IPS-15b (cell line): ENCODE results near the gene SPATA13.

ENCODE experiments used
- H3K27me3 ChIP-seq: one replicate; pipeline ENCODE4 v1.6.1; 2013; ENCODE audit warnings: low read length; ENCODE audit not compliant: control insufficient read depth, insufficient read depth
- H3K36me3 ChIP-seq: one replicate; pipeline ENCODE4 v1.6.1; 2013; ENCODE audit warnings: low read length; ENCODE audit not compliant: control insufficient read depth, insufficient read depth
- H3K4me1 ChIP-seq: one replicate; pipeline ENCODE4 v1.6.1; 2013; ENCODE audit warnings: mild to moderate bottlenecking, low read length; ENCODE audit not compliant: control insufficient read depth, insufficient read depth
- H3K4me3 ChIP-seq: one replicate; pipeline ENCODE4 v1.5.1; 2013; ENCODE audit warnings: low read depth, low read length
- H3K9ac ChIP-seq: one replicate; pipeline ENCODE4 v1.6.1; 2013; ENCODE audit warnings: low read depth, mild to moderate bottlenecking, low read length
- H3K9me3 ChIP-seq: one replicate; pipeline ENCODE4 v1.6.1; 2013; ENCODE audit warnings: mild to moderate bottlenecking, low read length; ENCODE audit not compliant: control insufficient read depth, insufficient read depth

SPATA13 gene

DNA sequence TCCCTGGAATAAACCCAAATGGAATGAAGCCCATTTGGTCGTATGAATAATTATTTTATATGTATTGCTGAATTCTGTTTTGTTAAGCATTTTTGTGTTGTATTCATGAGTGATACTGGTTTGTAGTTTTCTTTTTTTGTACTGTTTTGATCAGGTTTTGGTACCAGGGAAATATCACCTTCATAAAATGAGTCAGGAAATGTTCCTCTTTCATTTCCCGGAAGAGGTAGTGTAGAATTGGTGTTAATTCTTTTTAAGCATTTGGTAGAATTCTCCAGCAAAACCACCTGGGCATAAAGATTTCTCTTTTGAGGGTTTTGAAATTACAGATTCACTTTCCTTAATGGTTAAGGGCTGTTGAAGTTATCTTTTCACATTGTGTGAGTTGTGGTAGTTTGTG lies 13.3 kb downstream of the SPATA13 start:
- H3K36me3 ChIP-seq: no peaks in the 10 kb centered on the region
- no peaks in the 10 kb centered on the region for H3K9me3 ChIP-seq
- no peaks in the 10 kb centered on the region for H3K27me3 ChIP-seq

DNA sequence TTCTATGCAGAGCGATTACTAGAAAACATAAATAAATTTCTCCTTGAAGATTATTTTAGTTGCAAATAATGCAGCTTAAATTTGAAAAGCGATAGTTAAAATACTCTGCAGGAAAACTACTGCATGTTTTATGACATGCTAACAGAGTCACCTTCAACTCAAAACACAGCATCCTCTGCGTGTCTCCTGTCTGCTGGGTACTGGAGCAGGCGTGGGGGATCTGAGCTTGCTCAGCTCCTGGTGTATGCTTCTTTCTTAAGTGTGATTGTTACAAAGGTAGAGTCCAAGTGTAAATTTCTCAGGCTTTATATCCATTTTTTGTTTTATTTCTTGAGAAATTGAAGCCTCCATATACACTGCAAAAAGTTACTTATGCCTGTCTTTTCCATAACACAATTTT lies 15.3 kb downstream of the SPATA13 start:
- Histone ChIP-seq H3K4me3 (no peak overlapping the region), H3K36me3 (no peaks in the 10 kb centered on the region), H3K4me1 (peaks cover 2% of the 10 kb centered on the region), H3K27me3 (no peaks in the 10 kb centered on the region), H3K9ac (no peak overlapping the region), H3K9me3 (no peaks in the 10 kb centered on the region)

More for the DNA sequence above, 13.3 kb downstream of the SPATA13 start:
- Histone ChIP-seq H3K9ac (no peak overlapping the region), H3K4me3 (no peak overlapping the region), H3K4me1 (no peaks in the 10 kb centered on the region)

GRCh38 chr13:24176351-24177101 lies 16.0 kb downstream of the SPATA13 start:
- Histone ChIP-seq H3K9me3 (no peaks in the 10 kb centered on the region), H3K27me3 (no peaks in the 10 kb centered on the region), H3K4me1 (peaks cover 2% of the 10 kb centered on the region), H3K9ac (no peak overlapping the region), H3K4me3 (no peak overlapping the region), H3K36me3 (no peaks in the 10 kb centered on the region)

GRCh38 chr13:24178847-24179485 lies 18.4 kb downstream of the SPATA13 start:
- no peaks in the 10 kb centered on the region for H3K9me3 ChIP-seq
- H3K4me3 ChIP-seq: no peak overlapping the region
- no peaks in the 10 kb centered on the region for H3K36me3 ChIP-seq
- peaks cover 2% of the 10 kb centered on the region for H3K4me1 ChIP-seq
- no peaks in the 10 kb centered on the region for H3K27me3 ChIP-seq
- H3K9ac ChIP-seq: no peak overlapping the region

DNA sequence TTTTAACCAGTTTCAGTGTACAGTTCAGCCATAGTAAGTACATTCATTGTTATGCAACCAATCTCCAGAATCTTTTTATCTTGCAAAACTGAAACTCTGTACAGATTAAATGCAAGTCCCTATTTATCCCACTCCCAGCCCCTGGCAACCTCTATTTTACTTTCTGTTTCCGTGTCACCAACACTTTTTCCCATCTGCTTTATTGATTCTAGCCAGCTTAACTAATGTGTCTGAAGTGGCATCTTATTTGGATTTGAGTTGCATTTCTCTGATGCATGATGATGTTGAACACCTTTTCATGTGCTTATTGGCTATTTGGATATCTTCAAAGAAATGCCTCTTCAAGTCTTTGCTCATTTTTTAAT lies 18.9 kb downstream of the SPATA13 start:
- Histone ChIP-seq H3K4me3 (no peak overlapping the region), H3K4me1 (peaks cover 2% of the 10 kb centered on the region), H3K27me3 (no peaks in the 10 kb centered on the region), H3K9me3 (no peaks in the 10 kb centered on the region), H3K36me3 (no peaks in the 10 kb centered on the region), H3K9ac (no peak overlapping the region)

DNA sequence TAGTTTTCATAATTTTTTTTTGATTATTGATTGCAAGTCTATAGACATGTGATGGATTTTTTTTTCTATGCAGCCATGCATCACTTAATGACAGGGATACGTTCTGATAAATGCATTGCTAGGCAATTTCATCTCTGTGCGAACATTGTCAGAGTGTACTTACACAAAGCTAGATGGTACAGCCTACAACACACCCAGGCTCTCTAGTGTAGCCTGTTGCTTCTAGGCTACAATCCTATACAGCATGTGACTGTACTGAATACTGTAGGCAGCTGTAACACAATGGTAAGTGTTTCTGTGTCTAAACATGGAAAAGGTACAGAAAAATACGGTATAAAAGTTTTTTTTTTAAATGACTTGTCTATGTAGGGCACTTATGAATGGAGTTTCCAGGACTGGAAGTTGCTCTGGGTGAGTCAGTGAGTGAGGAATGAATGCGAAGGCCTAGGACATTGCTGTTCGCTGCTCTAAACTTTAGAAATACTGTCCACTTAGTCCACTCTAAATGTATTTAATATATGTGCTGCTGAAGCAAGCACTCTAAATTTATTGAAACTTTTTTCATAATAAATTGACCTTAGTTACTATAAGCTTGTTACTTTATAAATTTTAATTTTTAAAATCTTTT lies 20.3 kb downstream of the SPATA13 start:
- Histone ChIP-seq H3K9ac (no peak overlapping the region), H3K36me3 (no peaks in the 10 kb centered on the region), H3K4me3 (no peak overlapping the region), H3K9me3 (no peaks in the 10 kb centered on the region), H3K4me1 (peaks cover 2% of the 10 kb centered on the region), H3K27me3 (no peaks in the 10 kb centered on the region)

DNA sequence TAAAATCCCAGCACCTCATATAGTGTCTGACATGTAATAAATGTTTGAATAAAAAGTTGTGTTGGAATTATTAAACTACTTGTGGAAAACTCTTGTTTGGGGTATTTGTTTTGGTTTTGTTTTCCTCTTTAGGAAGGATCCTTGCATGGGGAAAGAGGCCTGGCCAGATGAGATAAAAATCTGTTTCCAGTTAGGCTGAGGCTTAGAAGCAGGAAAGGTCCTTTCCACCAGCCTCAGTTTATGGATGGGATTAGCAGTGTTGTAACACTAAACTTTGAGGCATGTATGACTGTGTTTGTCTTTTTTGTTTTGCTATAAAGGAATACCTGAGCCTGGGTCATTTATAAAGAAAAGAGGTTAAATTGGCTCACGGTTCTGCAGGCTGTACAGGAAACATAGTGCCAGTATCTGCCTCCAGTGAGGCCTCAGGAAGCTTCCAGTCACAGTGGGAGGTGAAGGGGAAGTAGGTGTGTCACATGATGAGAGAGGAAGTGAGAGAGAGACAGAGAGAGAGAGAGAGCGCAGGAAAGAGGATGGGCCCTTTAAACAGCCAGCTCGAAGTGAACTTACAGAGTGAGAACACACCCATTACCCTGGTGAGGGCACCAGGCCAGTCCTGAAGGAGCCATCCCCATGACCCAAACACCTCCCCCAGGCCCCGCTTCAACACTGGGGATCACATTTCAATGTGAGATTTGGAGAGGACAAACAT lies 21.6 kb downstream of the SPATA13 start:
- Histone ChIP-seq H3K36me3 (no peaks in the 10 kb centered on the region), H3K27me3 (no peaks in the 10 kb centered on the region), H3K9me3 (no peaks in the 10 kb centered on the region), H3K4me3 (no peak overlapping the region), H3K4me1 (peaks cover 2% of the 10 kb centered on the region), H3K9ac (no peak overlapping the region)

- H3K4me1 ChIP-seq: peaks cover 2% of the 10 kb centered on the region
- H3K4me3 ChIP-seq: no peak overlapping the region
- H3K36me3 ChIP-seq: no peaks in the 10 kb centered on the region
- no peak overlapping the region for H3K9ac ChIP-seq
- H3K9me3 ChIP-seq: no peaks in the 10 kb centered on the region
- no peaks in the 10 kb centered on the region for H3K27me3 ChIP-seq
Measured at GRCh38 chr13:24182703-24183081, 22.2 kb downstream of the SPATA13 start.

DNA sequence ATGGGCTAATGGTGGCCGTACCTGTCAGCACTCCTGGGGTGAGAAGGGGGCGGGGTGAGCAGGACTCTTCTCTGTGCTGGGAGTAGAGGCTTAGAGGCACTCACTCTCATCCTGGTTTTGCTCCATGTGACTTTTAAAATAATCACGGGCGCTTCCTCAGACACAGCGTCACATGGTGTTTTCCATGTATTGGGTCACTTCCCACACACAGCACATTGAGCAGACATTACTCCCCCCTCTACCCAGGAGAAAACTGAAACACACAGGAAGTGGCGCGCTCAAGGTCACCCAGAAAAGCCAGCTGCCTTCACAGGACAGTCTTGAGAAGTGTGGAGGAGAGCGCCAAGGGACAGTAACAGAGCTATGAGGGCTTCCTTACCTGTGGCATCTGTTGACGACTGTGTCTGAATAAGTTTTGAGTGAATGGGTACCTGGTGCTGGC lies 23.2 kb downstream of the SPATA13 start:
- no peak overlapping the region for H3K4me3 ChIP-seq
- H3K9ac ChIP-seq: no peak overlapping the region
- H3K9me3 ChIP-seq: no peaks in the 10 kb centered on the region
- peaks cover 2% of the 10 kb centered on the region for H3K4me1 ChIP-seq
- H3K36me3 ChIP-seq: no peaks in the 10 kb centered on the region
- no peaks in the 10 kb centered on the region for H3K27me3 ChIP-seq

DNA sequence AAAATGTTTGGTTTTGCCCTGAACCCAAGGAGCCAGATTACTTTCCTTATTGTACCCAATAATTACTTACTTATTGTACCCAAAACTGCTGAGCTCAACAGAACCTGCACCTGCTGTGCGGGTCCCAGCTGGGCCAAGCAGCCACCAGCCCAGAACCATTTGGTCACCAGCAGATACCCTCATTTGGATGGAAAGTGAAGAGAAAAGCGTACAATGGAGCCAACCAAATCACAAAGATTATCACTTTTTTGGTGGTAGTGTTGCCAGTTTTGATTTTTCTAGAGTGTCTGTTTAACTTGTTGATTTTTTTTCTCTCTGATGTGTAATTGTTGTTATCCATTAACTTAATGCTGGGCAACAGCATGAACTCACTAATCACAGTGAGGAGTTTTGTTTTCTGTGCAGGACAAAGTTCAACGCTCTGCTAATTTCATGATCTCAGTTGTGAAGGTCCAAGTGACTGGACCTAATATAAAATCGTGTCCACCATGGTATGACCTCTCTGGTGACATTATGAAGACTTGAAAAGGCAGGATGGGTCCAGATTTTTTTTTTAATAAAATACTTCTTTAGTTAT lies 23.8 kb downstream of the SPATA13 start:
- Histone ChIP-seq H3K4me1 (peaks cover 2% of the 10 kb centered on the region), H3K9ac (no peak overlapping the region), H3K9me3 (no peaks in the 10 kb centered on the region), H3K36me3 (no peaks in the 10 kb centered on the region), H3K4me3 (no peak overlapping the region), H3K27me3 (no peaks in the 10 kb centered on the region)

GRCh38 chr13:24184882-24185281 lies 24.4 kb downstream of the SPATA13 start:
- no peak overlapping the region for H3K4me3 ChIP-seq
- no peaks in the 10 kb centered on the region for H3K36me3 ChIP-seq
- H3K4me1 ChIP-seq: no peaks in the 10 kb centered on the region
- no peak overlapping the region for H3K9ac ChIP-seq
- no peaks in the 10 kb centered on the region for H3K9me3 ChIP-seq
- no peaks in the 10 kb centered on the region for H3K27me3 ChIP-seq
